ENCODE results near the gene SLC38A9.

DNA sequence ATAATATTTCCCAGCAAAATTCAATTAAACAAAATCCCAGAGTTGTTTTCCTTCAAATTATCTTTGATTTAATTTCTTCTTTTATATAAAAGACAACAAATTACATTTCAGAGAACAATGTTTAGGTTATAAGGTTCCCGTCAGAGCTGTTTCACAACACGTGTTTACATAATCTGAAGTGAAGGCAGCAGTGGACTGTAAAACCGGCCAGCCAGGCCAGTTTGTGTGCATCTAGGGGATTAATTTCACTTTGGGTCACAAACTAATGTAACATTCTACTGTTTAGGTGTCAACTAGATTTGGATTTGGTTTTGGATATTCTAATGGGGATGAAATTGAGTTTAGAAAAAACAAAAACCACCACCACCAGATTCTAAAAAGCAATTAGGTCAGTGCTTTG is 90.9 kb downstream of the SLC38A9 start:
- TF ChIP-seq, protein P1, sequence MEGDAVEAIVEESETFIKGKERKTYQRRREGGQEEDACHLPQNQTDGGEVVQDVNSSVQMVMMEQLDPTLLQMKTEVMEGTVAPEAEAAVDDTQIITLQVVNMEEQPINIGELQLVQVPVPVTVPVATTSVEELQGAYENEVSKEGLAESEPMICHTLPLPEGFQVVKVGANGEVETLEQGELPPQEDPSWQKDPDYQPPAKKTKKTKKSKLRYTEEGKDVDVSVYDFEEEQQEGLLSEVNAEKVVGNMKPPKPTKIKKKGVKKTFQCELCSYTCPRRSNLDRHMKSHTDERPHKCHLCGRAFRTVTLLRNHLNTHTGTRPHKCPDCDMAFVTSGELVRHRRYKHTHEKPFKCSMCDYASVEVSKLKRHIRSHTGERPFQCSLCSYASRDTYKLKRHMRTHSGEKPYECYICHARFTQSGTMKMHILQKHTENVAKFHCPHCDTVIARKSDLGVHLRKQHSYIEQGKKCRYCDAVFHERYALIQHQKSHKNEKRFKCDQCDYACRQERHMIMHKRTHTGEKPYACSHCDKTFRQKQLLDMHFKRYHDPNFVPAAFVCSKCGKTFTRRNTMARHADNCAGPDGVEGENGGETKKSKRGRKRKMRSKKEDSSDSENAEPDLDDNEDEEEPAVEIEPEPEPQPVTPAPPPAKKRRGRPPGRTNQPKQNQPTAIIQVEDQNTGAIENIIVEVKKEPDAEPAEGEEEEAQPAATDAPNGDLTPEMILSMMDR (IDR thresholded peaks at IDR 0.05): no peak
- TF ChIP-seq POLR2A (IDR thresholded peaks at IDR 0.05): no peak

All from lower leg skin (tissue), 3 donors.